Neural cell (in vitro differentiated cells): ENCODE measurements around the gene EFCAB6. TPM values are rescaled to one million over a fixed set of nuclear protein-coding genes. Genes with fewer than 3 reads are reported as not detected.

Source experiments
- H2AFZ ChIP-seq: fragments of 200-600, 300-800 bp; sonication (generic), shearing (Covaris generic); 2 replicates; pipeline ENCODE4 v1.6.0; 2014; ENCODE audit warnings: low read depth, mild to moderate bottlenecking, antibody characterized with exemption, low read length, moderate library complexity
- H3F3A ChIP-seq: fragments of 200-600 bp; shearing (Covaris generic); 2 replicates; pipeline ENCODE4 v1.6.1; 2016; ENCODE audit warnings: mild to moderate bottlenecking, moderate library complexity, mixed read lengths, antibody characterized with exemption, low read length; ENCODE audit not compliant: insufficient read depth, poor library complexity, severe bottlenecking
- H3K27ac ChIP-seq: fragments of 200-600, 300-800 bp; sonication (generic), shearing (Covaris generic); 2 replicates; pipeline ENCODE4 v1.5.1; 2014; ENCODE audit warnings: mild to moderate bottlenecking, low read length, moderate library complexity
- H3K27me3 ChIP-seq: fragments of 300-800, 200-600 bp; sonication (generic), shearing (Covaris generic); 2 replicates; pipeline ENCODE4 v1.6.0; 2014; ENCODE audit warnings: mild to moderate bottlenecking, low read depth, low read length, moderate library complexity; ENCODE audit not compliant: insufficient read depth
- H3K36me3 ChIP-seq: fragments of 300-800, 200-600 bp; sonication (generic), shearing (Covaris generic); 2 replicates; pipeline ENCODE4 v1.5.1; 2014; ENCODE audit warnings: mild to moderate bottlenecking, antibody characterized with exemption, low read length, moderate library complexity; ENCODE audit not compliant: insufficient read depth
- H3K4me2 ChIP-seq: fragments of 300-800, 200-600 bp; sonication (generic), shearing (Covaris generic); 2 replicates; pipeline ENCODE4 v1.6.0; 2014; ENCODE audit warnings: mild to moderate bottlenecking, low read length
- H3K4me3 ChIP-seq: fragments of 300-800, 200-600 bp; sonication (generic), shearing (Covaris generic); 2 replicates; pipeline ENCODE4 v1.5.1; 2014; ENCODE audit warnings: mild to moderate bottlenecking, low read length, moderate library complexity
- H3K79me2 ChIP-seq: fragments of 200-600 bp; shearing (Covaris generic); replicated peaks from 2 replicates; pipeline ENCODE4 v1.6.0; 2014; ENCODE audit warnings: mild to moderate bottlenecking, low read length, moderate library complexity; ENCODE audit not compliant: insufficient read depth
- H3K9ac ChIP-seq: fragments of 300-800, 200-600 bp; sonication (generic), shearing (Covaris generic); 2 replicates; pipeline ENCODE4 v1.6.1; 2016; ENCODE audit warnings: mild to moderate bottlenecking, low read length, mixed read lengths
- H3K9me2 ChIP-seq: fragments of 200-600 bp; shearing (Covaris generic); 2 replicates; pipeline ENCODE4 v1.6.1; 2016; ENCODE audit warnings: mild to moderate bottlenecking, low read length, mixed read lengths; ENCODE audit not compliant: insufficient read depth
- H3K9me3 ChIP-seq: fragments of 200-600, 300-800 bp; sonication (generic), shearing (Covaris generic); 2 replicates; pipeline ENCODE4 v1.6.1; 2016; ENCODE audit warnings: mild to moderate bottlenecking, mixed run types, low read length, moderate library complexity, mixed read lengths
- H4K20me1 ChIP-seq: fragments of 200-600 bp; shearing (Covaris generic); 2 replicates; pipeline ENCODE4 v1.6.1; 2016; ENCODE audit warnings: mild to moderate bottlenecking, mixed run types; ENCODE audit not compliant: insufficient read depth
- CTCF ChIP-seq: fragments of 450-650 bp; IDR thresholded peaks from 2 replicates; pipeline ENCODE4 v1.5.1; 2014; ENCODE audit warnings: antibody characterized with exemption, mild to moderate bottlenecking, moderate library complexity; ENCODE audit not compliant: poor library complexity, severe bottlenecking
- EP300 ChIP-seq: fragments of 450-650 bp; conservative IDR thresholded peaks from 2 replicates; pipeline ENCODE4 v1.6.1; 2014; ENCODE audit warnings: antibody characterized with exemption, mild to moderate bottlenecking, moderate library complexity; ENCODE audit not compliant: poor library complexity, severe bottlenecking
- EZH2 ChIP-seq: fragments of 200-600, 300-800 bp; shearing (Covaris generic), sonication (generic); IDR thresholded peaks from 2 replicates; pipeline ENCODE4 v1.6.1; 2014; ENCODE audit warnings: antibody characterized with exemption, low read length, borderline replicate concordance, mild to moderate bottlenecking; ENCODE audit not compliant: insufficient read depth, poor library complexity, severe bottlenecking
- MXI1 ChIP-seq: fragments of 450-650 bp; conservative IDR thresholded peaks from 2 replicates; pipeline ENCODE4 v1.6.1; 2014; ENCODE audit warnings: antibody characterized with exemption, mild to moderate bottlenecking; ENCODE audit not compliant: poor library complexity, severe bottlenecking
- POLR2AphosphoS5 ChIP-seq: IDR thresholded peaks from 2 replicates; pipeline ENCODE4 v1.6.1; 2012
- RAD21 ChIP-seq: fragments of 450-650 bp; conservative IDR thresholded peaks from 2 replicates; pipeline ENCODE4 v1.6.1; 2014; ENCODE audit warnings: antibody characterized with exemption, mild to moderate bottlenecking, moderate library complexity
- SMC3 ChIP-seq: fragments of 450-650 bp; conservative IDR thresholded peaks from 2 replicates; pipeline ENCODE4 v1.6.1; 2014; ENCODE audit warnings: antibody characterized with exemption, mild to moderate bottlenecking, moderate library complexity; ENCODE audit not compliant: poor library complexity
- TAF1 ChIP-seq: IDR thresholded peaks from 2 replicates; pipeline ENCODE4 v1.6.1; 2012; ENCODE audit warnings: low read depth
- polyA plus RNA-seq: library from polyadenylated mRNA; depleted of rRNA; stranded (reverse); fragments of >200 nt; gene quantifications from 2 replicates; pipeline ENCODE4 v1.2.3, GENCODE V29; 2014
- TF ChIP-seq, protein P1 (sequence below): IDR thresholded peaks from 2 replicates; pipeline ENCODE4 v1.6.1; 2012; ENCODE audit warnings: borderline replicate concordance

The EFCAB6 gene
- polyA plus RNA-seq, 1 donor from 2014 or later, result 1.4 TPM

- H3K27ac ChIP-seq, result no peak overlapping the region
- TF ChIP-seq SMC3 (no peak), MXI1 (no peak), POLR2AphosphoS5 (no peak), RAD21 (no peak), CTCF (no peak)
- TF ChIP-seq, protein P1, sequence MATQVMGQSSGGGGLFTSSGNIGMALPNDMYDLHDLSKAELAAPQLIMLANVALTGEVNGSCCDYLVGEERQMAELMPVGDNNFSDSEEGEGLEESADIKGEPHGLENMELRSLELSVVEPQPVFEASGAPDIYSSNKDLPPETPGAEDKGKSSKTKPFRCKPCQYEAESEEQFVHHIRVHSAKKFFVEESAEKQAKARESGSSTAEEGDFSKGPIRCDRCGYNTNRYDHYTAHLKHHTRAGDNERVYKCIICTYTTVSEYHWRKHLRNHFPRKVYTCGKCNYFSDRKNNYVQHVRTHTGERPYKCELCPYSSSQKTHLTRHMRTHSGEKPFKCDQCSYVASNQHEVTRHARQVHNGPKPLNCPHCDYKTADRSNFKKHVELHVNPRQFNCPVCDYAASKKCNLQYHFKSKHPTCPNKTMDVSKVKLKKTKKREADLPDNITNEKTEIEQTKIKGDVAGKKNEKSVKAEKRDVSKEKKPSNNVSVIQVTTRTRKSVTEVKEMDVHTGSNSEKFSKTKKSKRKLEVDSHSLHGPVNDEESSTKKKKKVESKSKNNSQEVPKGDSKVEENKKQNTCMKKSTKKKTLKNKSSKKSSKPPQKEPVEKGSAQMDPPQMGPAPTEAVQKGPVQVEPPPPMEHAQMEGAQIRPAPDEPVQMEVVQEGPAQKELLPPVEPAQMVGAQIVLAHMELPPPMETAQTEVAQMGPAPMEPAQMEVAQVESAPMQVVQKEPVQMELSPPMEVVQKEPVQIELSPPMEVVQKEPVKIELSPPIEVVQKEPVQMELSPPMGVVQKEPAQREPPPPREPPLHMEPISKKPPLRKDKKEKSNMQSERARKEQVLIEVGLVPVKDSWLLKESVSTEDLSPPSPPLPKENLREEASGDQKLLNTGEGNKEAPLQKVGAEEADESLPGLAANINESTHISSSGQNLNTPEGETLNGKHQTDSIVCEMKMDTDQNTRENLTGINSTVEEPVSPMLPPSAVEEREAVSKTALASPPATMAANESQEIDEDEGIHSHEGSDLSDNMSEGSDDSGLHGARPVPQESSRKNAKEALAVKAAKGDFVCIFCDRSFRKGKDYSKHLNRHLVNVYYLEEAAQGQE, result no peak
Measured at GRCh38 chr22:43570531-43571165, 241.5 kb downstream of the EFCAB6 start.

DNA sequence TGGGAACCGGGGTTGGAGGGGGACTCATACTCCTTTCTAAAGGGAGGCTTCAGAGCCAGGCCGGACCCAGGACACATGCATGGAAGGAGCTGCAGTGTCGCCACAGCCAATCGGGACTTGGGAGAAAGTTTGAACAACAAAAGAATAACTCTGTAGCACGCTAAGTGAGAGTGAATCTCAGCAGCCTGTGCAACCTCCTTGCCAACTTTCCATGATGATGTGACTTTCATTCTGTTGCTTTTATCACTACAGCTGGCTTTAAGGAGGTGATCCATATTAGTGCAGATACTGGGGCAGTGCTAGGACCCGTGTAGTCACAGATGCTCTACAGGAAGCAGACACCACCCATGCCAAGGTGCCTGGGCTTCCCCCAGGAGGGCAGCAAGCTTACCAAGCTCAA, 243.0 kb downstream of the EFCAB6 start:
- Histone ChIP-seq H4K20me1 (no peaks in the 10 kb centered on the region), H3K79me2 (no peaks in the 10 kb centered on the region), H3K36me3 (no peaks in the 10 kb centered on the region), H2AFZ (no peak overlapping the region), H3K9me3 (no peaks in the 10 kb centered on the region), H3K4me2 (no peak overlapping the region), H3K27me3 (no peaks in the 10 kb centered on the region), H3K9ac (no peak overlapping the region), H3K4me3 (no peak overlapping the region), H3F3A (no peaks in the 10 kb centered on the region), H3K27ac (no peak overlapping the region), H3K9me2 (no peaks in the 10 kb centered on the region)
- TF ChIP-seq RAD21 (no peak), EZH2 (no peak), EP300 (no peak), TAF1 (no peak), CTCF (no peak)
- TF ChIP-seq, protein P1, result no peak

More at GRCh38 chr22:43570531-43571165, 241.5 kb downstream of the EFCAB6 start:
- Histone ChIP-seq H3K9me3 (no peaks in the 10 kb centered on the region), H4K20me1 (no peaks in the 10 kb centered on the region), H3F3A (no peaks in the 10 kb centered on the region), H2AFZ (no peak overlapping the region), H3K27me3 (no peaks in the 10 kb centered on the region), H3K36me3 (no peaks in the 10 kb centered on the region), H3K9me2 (no peaks in the 10 kb centered on the region), H3K4me2 (no peak overlapping the region), H3K79me2 (no peaks in the 10 kb centered on the region), H3K4me3 (no peak overlapping the region), H3K9ac (no peak overlapping the region)
